Measurements from ENCODE around the gene MAFB. TPM values are rescaled to one million over a fixed set of nuclear protein-coding genes. Genes with fewer than 3 reads are reported as not detected.

MAFB gene
- polyA plus RNA-seq, 1 of the 3 experiments (the other 2 are of a cell fraction) = 0.08 TPM

DNA sequence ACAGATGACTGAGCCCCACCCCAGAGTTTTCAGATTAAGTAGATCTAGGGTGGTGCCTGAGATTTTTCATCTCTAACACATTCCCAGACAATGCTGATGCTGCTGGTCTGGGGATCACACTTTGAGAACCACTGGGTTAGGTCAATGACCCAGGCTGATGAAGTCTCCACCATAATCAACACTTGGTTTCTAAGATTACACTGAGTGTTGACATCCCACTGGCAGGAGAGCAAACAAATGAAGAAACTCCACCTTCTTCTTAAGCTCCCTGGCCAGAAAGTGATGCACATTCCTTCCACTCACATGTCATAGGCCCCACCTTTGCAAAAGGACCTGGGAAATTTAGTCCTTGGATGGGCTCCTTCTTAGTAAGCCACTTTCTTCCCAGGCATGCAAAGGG, 53.1 kb downstream of the MAFB start:
- ChIA-PET CTCF (interaction anchor here (1.3 kb wide), 1 partner anchor 11 kb away, joined by 3 read pairs; no protein-coding TSS in a partner anchor), POLR2A (no interaction called here)
- Histone ChIP-seq H3F3A (replicated peaks; ENCODE audit: insufficient read depth) (no peaks in the 10 kb centered on the region), H3K9ac (no peak overlapping the region), H3K9me3 (no peaks in the 10 kb centered on the region), H2AFZ (ENCODE audit: low read depth) (no peak overlapping the region), H3K79me2 (ENCODE audit: insufficient read depth) (no peaks in the 10 kb centered on the region), H3K4me2 (no peak overlapping the region), H3K4me3 (ENCODE audit: low read depth in 2 of 2, low read length in 1 of 2) (no peak overlapping the region), H4K20me1 (ENCODE audit: insufficient read depth) (no peaks in the 10 kb centered on the region), H3K9me2 (no peaks in the 10 kb centered on the region), H3K27ac (ENCODE audit: low read depth in 2 of 2, low read length in 1 of 2) (no peak overlapping the region), H3K36me3 (replicated peaks in 1 of 2; ENCODE audit: control insufficient read depth in 1 of 2, insufficient read depth in 2 of 2, low read length in 1 of 2) (no peaks in the 10 kb centered on the region), H3K27me3 (ENCODE audit: insufficient read depth) (no peaks in the 10 kb centered on the region; the same call in 1 of the 2 replicates), H3K4me1 (ENCODE audit: control insufficient read depth in 1 of 2, insufficient read depth in 2 of 2, low read depth in 1 of 2, low read length in 1 of 2) (no peaks in the 10 kb centered on the region)
- no peak for TF ChIP-seq JUND (IDR thresholded peaks at IDR 0.05)
- no peak for TF ChIP-seq SMC3 (IDR thresholded peaks at IDR 0.05; ENCODE audit: low read depth, low read length)
- TF ChIP-seq SIN3A (IDR thresholded peaks at IDR 0.05; ENCODE audit: borderline replicate concordance, low read depth, low read length) = no peak
- TF ChIP-seq TAF1 (IDR thresholded peaks at IDR 0.05; ENCODE audit: borderline replicate concordance, low read depth, low read length) = no peak
- TF ChIP-seq POLR2AphosphoS5 (IDR thresholded peaks at IDR 0.05; ENCODE audit: low read depth, low read length) = no peak
- TF ChIP-seq MXI1 (IDR thresholded peaks at IDR 0.05; ENCODE audit: low read depth, low read length) = no peak
- TF ChIP-seq YY1 (IDR thresholded peaks at IDR 0.05; ENCODE audit: low read depth) = no peak
- no peak for TF ChIP-seq USF2 (IDR thresholded peaks at IDR 0.05; ENCODE audit: borderline replicate concordance, low read depth, low read length)
- TF ChIP-seq MEF2A (IDR thresholded peaks at IDR 0.05; ENCODE audit: borderline replicate concordance, low read depth) = no peak
- no peak for TF ChIP-seq GATA2 (CRISPR knock-in tag; IDR thresholded peaks at IDR 0.05)
- TF ChIP-seq TEAD4 (IDR thresholded peaks at IDR 0.05; ENCODE audit: borderline replicate concordance, insufficient read depth) = no peak
- no peak for TF ChIP-seq PBX3 (IDR thresholded peaks at IDR 0.05)
- TF ChIP-seq EP300 (IDR thresholded peaks at IDR 0.05; ENCODE audit: borderline replicate concordance in 1 of 2, low read depth in 1 of 2, low read length in 1 of 2) = no peak
- TF ChIP-seq EZH2phosphoT487 (IDR thresholded peaks at IDR 0.05; ENCODE audit: borderline replicate concordance, low read depth) = no peak
- TF ChIP-seq GABPA (IDR thresholded peaks at IDR 0.05; ENCODE audit: low read depth) = no peak
- TF ChIP-seq FOXM1 (IDR thresholded peaks at IDR 0.05; ENCODE audit: low read depth) = no peak
- no peak for TF ChIP-seq FOSL2 (IDR thresholded peaks at IDR 0.05; ENCODE audit: borderline replicate concordance, low read depth)
- TF ChIP-seq FOXJ3 (CRISPR knock-in tag; IDR thresholded peaks at IDR 0.05) = no peak
- no peak for DNase-seq
